GM18526 (cell line): ENCODE measurements around the gene FEM1A.

Experiments used
- POLR2A ChIP-seq: IDR thresholded peaks from 3 replicates; pipeline ENCODE4 v1.6.1; 2011; ENCODE audit not compliant: insufficient read length; ENCODE audit errors: extremely low read depth

The FEM1A gene, protein sequence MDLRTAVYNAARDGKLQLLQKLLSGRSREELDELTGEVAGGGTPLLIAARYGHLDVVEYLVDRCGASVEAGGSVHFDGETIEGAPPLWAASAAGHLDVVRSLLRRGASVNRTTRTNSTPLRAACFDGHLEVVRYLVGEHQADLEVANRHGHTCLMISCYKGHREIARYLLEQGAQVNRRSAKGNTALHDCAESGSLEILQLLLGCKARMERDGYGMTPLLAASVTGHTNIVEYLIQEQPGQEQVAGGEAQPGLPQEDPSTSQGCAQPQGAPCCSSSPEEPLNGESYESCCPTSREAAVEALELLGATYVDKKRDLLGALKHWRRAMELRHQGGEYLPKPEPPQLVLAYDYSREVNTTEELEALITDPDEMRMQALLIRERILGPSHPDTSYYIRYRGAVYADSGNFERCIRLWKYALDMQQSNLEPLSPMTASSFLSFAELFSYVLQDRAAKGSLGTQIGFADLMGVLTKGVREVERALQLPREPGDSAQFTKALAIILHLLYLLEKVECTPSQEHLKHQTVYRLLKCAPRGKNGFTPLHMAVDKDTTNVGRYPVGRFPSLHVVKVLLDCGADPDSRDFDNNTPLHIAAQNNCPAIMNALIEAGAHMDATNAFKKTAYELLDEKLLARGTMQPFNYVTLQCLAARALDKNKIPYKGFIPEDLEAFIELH

DNA sequence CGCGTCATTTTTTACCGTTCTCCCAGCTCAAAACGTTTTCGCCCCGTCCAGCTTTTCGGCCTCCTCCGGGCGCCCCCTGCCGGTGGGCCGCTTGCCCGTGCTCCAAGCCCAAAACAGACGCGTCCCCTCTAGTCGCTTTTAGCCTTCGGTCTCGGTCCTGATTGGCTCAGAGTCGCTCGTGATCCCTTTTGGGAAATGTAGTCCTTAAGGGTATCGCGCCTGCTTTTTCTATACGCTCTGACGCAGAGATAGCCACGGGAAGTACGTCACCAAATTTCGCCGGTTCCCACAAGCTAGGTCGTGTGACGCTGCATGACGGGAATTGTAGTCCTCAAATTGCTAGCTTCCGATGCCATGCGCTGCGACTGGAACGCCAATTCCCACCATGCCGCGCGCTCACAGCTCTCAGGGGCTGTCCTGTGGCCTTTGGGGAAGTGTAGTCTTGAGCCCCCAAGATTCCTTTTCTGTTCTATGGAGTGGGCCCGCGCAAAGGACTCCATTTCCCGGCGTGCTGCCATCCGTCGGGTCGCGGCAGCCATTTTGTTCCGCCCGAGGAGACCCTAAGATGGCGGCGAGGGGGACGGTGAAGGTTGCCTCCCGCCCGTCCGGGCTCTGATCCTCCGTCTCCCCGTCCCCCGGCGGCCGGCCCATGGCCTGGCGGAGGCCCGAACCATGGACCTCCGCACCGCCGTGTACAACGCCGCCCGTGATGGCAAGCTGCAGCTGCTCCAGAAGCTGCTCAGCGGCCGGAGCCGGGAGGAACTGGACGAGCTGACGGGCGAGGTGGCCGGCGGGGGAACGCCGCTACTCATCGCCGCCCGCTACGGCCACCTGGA lies at the start of gene FEM1A:
FEM1A (plus strand) TSS at position 552 of the 836 bp plus-strand sequence; CDS start at position 673, 121 bp downstream.
- TF ChIP-seq POLR2A: peak; percentile 82

DNA sequence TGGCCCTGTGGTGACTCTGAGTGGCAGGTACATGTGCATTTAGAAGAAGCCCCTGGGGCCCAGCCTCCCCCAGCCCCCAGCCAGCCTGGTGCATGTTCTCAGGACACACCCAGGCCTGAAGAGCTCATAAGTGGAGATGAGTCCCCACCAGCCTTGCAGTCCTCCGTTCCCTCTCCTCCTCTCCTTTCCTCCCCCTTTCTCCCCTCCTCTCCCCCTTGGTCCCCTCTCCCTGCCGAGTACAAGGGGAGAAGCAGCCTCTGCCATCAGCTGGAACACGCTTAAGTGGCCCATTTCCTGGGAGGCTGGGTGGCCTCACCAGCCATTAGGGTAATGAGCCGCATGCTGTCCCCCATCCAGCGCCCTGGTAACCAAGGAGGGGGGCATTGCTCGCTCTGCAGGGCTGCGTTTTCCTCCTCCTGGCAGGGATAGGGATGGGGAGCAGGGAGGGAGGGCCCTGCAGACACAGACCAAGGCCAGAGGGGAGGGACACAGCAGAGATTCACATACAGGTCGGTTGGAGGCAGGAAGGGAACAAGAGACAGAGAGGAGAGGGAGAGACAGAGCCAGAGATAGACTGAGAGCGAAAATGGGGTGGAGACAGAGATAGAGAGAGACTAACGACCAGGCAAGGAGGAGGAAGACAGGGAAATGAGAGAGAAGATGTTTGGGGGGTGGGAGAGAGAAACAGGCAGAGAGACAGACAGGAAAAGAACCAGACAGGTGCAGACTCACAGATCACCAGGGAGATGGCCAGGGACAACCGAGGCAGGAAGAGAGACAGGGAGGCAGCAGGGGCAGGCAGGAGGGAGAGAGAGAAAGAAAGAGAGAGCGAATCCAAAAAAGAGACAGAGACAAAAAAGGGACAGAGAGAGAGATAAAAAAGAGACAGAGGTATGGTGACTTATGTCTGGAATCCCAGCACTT lies 48.5 kb upstream of the FEM1A start:
- no peak for TF ChIP-seq POLR2A

DNA sequence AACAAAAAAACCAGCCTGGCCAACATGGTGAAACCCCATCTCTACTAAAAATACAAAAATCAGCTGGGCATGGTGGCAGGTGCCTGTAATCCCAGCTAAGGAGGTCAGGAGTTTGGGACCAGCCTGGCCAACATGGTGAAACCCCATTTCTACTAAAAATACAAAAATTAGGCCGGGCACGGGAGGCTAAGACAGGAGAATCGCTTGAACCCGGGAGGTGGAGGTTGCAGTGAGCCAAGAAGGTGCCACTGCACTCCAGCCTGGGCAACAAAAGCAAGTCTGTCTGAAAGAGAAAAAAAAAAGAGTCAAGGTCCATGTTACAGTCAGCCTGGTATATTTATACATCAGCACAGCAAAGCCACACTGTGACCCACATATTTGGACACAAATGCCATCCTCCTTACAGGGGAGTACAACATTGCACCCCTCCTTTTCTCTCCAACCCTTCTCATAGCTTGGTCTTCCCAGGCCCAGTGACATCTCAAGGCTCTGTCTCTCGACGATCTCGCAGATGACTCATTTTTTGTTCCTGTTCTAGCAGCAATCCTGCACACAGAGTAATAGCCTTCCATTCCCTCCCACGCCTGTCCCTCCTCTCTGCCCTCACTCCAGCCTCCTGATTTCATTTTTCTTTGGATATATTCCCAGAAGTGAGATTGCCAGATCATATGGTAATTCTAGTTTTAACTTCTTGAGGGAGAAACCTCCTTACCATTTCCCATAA lies 46.9 kb upstream of the FEM1A start:
- TF ChIP-seq POLR2A: no peak

DNA sequence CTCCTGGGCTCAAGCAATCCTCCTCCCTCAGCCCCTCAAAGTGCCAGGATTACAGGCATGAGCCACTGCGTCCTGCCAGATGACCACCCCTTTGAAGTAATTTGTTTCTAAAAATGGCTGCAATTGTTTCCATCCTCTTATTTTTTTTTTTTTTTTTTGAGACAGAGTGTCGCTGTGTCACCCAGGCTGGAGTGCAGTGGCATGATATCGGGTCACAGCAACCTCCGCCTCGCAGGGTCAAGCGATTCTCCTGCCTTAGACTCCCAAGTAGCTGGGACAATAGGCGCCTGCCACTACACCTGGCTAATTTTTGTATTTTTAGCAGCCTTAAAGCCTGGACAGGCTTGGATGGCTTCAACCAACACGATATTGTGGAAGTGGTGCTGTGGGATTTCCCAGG lies 45.5 kb upstream of the FEM1A start:
- TF ChIP-seq POLR2A: no peak

DNA sequence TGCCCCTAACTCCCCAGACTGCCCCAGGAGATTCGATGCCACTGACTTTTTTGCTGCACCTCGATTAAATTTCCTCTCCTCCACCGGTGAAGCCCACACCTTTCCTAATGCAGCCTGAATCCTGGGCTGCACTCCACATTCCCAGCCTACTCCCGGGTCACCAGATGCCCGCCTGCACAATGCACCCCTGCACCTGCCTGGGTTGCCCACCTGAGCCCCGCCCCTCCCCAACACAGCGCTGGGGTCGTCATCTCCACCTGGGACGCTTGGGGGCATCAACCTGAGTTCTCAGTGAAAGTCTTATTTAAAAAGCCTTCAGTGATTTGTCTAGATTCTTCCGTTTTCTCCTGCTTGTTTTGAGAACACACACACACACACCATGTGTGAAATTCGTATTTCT lies 43.3 kb upstream of the FEM1A start:
- no peak for TF ChIP-seq POLR2A

DNA sequence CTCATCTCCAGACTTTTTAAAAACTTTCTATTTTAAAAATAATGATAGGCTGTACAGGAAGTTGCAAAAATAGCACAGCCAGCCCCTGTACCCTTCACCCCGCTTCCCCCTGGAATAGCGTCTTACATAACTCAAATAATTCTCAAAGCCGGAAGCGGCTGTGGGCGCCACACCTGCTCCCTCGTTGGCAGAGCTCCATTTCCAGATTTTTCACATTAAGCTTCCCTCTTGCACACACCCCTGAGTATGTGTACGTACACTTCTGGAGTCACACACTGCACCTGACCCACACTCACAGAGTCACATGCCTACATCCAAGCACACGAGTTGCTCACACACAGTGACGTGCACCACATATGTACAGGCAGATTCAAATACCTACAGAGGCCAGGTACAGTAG lies 42.9 kb upstream of the FEM1A start:
- TF ChIP-seq POLR2A: no peak

DNA sequence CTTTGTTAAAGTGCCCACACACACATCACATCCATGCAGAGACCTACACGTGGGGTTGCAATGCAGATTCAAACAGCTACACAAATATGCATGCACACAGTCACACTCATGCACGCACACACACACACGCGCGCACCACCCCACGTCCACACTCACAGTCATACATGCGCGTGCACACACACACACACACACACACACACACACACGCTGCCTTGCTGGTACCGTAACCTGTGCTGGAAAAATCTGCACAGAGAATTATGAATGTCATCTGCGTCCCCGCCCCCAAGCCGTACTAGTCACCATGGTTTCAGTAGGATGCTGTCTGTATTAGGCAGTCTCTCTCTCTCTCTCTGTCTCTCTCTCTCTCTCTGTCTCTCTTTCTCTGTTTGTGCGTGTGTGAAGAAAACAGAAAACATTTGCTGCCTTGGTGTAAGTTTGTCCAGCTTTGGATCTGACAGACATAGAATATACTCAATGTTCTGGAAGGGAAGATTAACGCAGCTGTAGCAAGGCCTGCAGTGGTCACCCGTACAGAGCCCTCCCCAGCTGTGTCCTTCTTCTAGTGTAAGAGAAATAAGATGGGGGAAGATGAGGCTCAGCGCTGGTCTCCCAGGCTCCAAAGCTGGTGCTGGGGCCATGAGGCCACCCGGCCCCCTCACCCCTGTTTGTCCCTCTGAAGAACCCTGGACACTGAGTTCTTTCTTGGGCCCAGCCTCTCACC lies 41.5 kb upstream of the FEM1A start:
- TF ChIP-seq POLR2A: no peak

DNA sequence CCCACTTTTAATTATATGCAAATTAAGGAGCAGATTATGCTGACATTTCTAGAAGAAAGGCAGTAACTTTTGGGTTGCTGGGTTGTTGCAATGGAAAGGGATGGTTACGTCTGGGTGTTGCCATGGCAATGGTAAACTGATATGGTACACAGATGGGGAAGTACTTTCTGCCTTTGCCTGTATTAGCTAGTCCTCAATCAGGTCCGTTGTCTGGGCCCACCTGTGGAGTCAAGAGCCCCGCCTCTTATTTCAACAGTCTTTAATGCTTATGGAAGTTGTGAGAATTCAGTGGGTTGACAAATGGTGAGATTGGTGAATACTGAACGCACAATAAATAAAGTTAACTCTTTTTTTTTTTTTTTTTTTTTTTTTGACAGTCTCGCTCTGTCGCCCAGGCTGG lies 37.3 kb upstream of the FEM1A start:
- no peak for TF ChIP-seq POLR2A

DNA sequence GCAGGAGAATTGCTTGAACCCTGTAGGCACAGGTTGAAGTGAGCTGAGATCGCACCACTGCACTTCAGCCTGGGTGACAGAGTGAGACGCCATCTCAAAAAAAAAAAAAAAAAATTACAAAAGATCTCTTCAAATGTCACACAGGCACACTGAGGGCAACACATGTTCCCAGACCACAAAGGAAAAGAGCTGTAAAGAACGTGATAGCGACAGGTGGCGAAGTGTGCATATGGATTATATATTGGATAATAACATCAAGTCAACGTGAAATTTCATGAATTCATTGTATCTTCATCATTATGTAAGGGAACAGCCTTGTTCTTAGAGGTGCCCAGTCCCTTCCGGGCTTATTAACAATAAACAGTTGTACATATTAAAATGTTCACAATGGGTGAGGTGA lies 36.1 kb upstream of the FEM1A start:
- no peak for TF ChIP-seq POLR2A

DNA sequence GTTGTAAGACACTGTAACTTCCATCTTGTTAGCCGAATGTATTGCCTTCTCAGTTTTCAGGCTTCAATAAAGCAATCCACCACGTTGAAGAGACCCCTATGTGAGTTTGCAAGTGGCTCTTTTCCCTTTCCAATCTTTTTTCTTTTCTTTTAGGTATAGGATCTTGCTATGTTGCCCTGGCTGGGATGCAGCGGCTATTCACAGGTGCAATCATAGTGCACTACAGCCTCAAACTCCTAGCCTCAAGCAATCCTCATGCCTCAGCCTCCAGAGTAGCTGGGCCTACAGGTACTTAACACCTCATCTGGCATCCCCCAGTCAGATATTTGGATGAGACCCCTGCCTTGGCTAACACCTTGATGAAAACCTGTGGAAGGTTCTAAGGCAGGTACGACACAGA lies 33.5 kb upstream of the FEM1A start:
- no peak for TF ChIP-seq POLR2A

DNA sequence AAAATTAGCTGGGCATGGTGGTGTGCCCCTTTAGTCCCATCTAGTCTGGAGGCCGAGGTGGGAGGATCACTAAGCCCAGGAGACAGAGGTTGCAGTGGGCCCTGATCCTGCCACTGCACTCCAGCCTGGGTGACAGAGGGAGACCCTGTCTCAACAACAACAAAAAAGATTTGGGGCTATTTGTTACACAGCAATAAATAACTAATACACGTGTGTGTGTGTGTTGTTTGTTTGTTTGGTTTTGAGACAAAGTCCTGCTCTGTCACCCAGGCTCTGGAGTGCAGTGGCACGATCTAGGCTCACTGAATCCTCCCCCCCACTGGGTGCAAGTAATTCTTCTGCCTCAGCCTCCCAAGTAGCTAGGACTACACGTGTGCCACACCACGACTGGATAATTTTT lies 32.9 kb upstream of the FEM1A start:
- no peak for TF ChIP-seq POLR2A

DNA sequence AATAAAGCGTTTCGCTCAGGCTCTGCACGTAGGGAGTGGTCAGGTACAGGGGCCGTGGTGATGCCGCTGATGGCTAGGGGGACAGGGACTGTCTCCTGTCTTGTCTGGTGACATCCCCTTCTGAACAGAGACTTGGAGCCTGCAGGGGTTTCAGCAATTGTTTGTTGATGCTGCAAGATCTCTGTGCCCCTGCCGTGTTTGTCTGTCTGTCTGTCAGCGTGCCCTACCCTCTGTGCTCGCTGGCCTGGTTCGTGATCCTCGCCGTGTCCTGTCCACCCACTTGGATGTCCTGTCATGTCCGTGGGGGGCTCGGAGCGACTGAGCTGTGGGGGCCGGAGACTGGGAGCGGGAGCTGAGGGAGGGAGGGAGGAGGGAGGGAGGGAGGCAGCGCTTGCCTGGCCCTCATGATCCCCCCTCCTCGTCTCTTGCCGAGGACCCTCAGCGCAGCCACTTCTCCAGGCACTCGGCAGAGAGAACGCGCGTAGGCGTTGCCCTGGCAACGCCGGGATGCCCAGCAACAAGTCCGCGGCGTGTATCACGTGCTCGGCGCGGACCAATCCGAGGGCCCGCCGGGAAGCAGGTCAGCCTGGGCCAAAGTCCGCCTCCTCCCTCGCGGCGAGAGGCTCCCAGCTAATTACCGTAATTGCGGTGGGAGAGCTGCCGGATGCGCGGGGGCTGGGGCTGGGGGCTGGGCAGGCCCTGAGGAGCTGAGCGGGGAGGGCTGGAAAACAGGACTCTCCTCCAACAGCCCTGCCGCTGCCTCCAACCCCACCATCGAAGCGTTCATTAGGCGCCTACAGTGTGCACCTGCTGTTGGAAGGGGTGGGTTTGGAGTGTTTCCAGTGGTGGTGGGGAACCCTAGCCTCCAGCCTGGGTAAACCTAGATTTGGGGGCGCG lies 31.9 kb upstream of the FEM1A start:
- no peak for TF ChIP-seq POLR2A

DNA sequence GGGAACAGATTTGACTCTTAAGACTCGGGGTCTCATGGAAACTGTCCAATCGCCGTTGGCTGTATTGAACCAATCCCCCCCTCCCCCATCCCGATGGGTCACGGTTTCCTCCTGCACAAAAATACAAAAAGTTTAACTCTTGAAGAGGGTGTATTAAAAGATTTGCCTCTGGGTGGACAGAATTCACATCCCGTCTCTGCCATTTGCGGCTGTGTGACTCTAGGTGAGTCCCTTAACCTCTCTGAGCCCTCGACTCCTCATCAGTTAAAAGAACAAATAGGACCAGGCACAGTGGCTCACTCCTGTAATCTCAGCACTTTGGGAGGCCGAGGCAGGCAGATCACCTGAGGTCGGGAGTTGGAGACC lies 31.3 kb upstream of the FEM1A start:
- no peak for TF ChIP-seq POLR2A
